AG10803 (cell line): ENCODE results near the gene CYLC1.

ENCODE experiments used
- DNase-seq: peaks from one replicate; pipeline ENCODE4 v3.0.0; 2010; ENCODE audit warnings: low read depth
- H3K4me3 ChIP-seq: 2 replicates; pipeline ENCODE4 v1.5.1; 2011; ENCODE audit warnings: mild to moderate bottlenecking, low read length, control low read depth
- CTCF ChIP-seq: conservative IDR thresholded peaks from 2 replicates; pipeline ENCODE4 v1.5.1; 2011; ENCODE audit warnings: mild to moderate bottlenecking, low read length, control low read depth, inconsistent platforms

Gene CYLC1

GRCh38 chrX:83906921-83907320 lies 46.0 kb downstream of the CYLC1 start:
- DNase-seq, result no peak
- no peak for TF ChIP-seq CTCF

GRCh38 chrX:83916525-83916924 lies 55.6 kb downstream of the CYLC1 start:
- peak; percentile 2 for DNase-seq
- no peak overlapping the region for H3K4me3 ChIP-seq
- peak; percentile 54 for TF ChIP-seq CTCF

More at GRCh38 chrX:83906921-83907320, 46.0 kb downstream of the CYLC1 start:
- H3K4me3 ChIP-seq, result no peak overlapping the region

GRCh38 chrX:83934220-83934619 lies 73.3 kb downstream of the CYLC1 start:
- DNase-seq, result no peak
- no peak overlapping the region for H3K4me3 ChIP-seq
- no peak for TF ChIP-seq CTCF
